SHP77 treated with DMSO at 0.1 percent for 48 hours (cell line): ENCODE data around the gene ARAP3.
"Not testable (repeated sequence)": the region's sequence is repeated elsewhere in the genome, so short reads cannot be mapped to it uniquely, and the experiment has no call there.

Source experiments
- DNase-seq: peaks from one replicate; lab custom pipeline; 2025; lab: John Stamatoyannopoulos, UW

The ARAP3 gene

GRCh38 chr5:141613344-141613743 is 68.7 kb downstream of the ARAP3 start:
- DNase-seq = no peak

- no peak for DNase-seq
These were observed 70.7 kb downstream of the ARAP3 start for GRCh38 chr5:141611289-141611688.

- not testable (repeated sequence) for DNase-seq
These were observed 72.1 kb downstream of the ARAP3 start for GRCh38 chr5:141609921-141610320.

GRCh38 chr5:141609044-141609443 is 73.0 kb downstream of the ARAP3 start:
- DNase-seq = no peak

- DNase-seq = no peak
These were observed 73.5 kb downstream of the ARAP3 start for GRCh38 chr5:141608557-141608956.

- DNase-seq = no peak
These were observed 74.0 kb downstream of the ARAP3 start for GRCh38 chr5:141608046-141608445.

GRCh38 chr5:141605523-141606277 is 76.3 kb downstream of the ARAP3 start:
- no peak for DNase-seq

- no peak for DNase-seq
These were observed 77.9 kb downstream of the ARAP3 start for GRCh38 chr5:141603923-141604717.
